Suppressor macrophage treated with lipopolysaccharide for 4 hours (primary cell): ENCODE results near the gene RRP12.
"Not testable (repeated sequence)": the region's sequence is repeated elsewhere in the genome, so short reads cannot be mapped to it uniquely, and the experiment has no call there.

Experiments
- DNase-seq: peaks from one replicate; pipeline ENCODE4 v3.0.0-alpha.2; 2020

Gene RRP12

GRCh38 chr10:97400665-97401454, at the start of gene RRP12:
RRP12 (minus strand) TSS chr10:97401340; CDS start chr10:97401231, 109 bp downstream.
- DNase-seq = peak; percentile 99

GRCh38 chr10:97450828-97451227, 49.7 kb upstream of the RRP12 start:
- DNase-seq = no peak

- DNase-seq = peak; percentile 95
Measured at GRCh38 chr10:97445722-97446639, 44.8 kb upstream of the RRP12 start, which contains the start of the genes EXOSC1 and ZDHHC16. EXOSC1 (minus strand) TSS chr10:97446006; CDS start chr10:97445985, 21 bp downstream. ZDHHC16 (plus strand) TSS chr10:97446175; CDS start chr10:97451676, 5,501 bp downstream.

- DNase-seq = no peak
Measured at GRCh38 chr10:97445357-97445721, 44.2 kb upstream of the RRP12 start.

- no peak for DNase-seq
Measured at GRCh38 chr10:97444212-97444611, 43.1 kb upstream of the RRP12 start.

- no peak for DNase-seq
Measured at GRCh38 chr10:97442277-97442676, 41.1 kb upstream of the RRP12 start.

- DNase-seq = no peak
Measured at GRCh38 chr10:97435211-97435610, 34.1 kb upstream of the RRP12 start.

- DNase-seq = no peak
Measured at GRCh38 chr10:97434557-97434956, 33.4 kb upstream of the RRP12 start.

GRCh38 chr10:97434055-97434454, 32.9 kb upstream of the RRP12 start:
- DNase-seq = no peak

- DNase-seq = peak; percentile 51
Measured at GRCh38 chr10:97428572-97428981, 27.4 kb upstream of the RRP12 start.

GRCh38 chr10:97427571-97428179, 26.5 kb upstream of the RRP12 start:
- DNase-seq = peak; percentile 76

- DNase-seq = no peak
Measured at GRCh38 chr10:97426776-97427570, 25.8 kb upstream of the RRP12 start.

GRCh38 chr10:97425964-97426775, 25.0 kb upstream of the RRP12 start, which contains the start of gene PGAM1:
PGAM1 (plus strand) TSS chr10:97426191; CDS start chr10:97426308, 117 bp downstream.
- peak; percentile 98 for DNase-seq

GRCh38 chr10:97423757-97424098, 22.6 kb upstream of the RRP12 start:
- DNase-seq = not testable (repeated sequence)

GRCh38 chr10:97416565-97416964, 15.4 kb upstream of the RRP12 start:
- DNase-seq = no peak

GRCh38 chr10:97412891-97413304, 11.8 kb upstream of the RRP12 start:
- no peak for DNase-seq

- no peak for DNase-seq
Measured at GRCh38 chr10:97411406-97411805, 10.3 kb upstream of the RRP12 start.

GRCh38 chr10:97408496-97408992, 7.4 kb upstream of the RRP12 start:
- peak; percentile 51 for DNase-seq

GRCh38 chr10:97407952-97408248, 6.8 kb upstream of the RRP12 start:
- no peak for DNase-seq

- peak; percentile 83 for DNase-seq
Measured at GRCh38 chr10:97407211-97407951, 6.2 kb upstream of the RRP12 start.

GRCh38 chr10:97406483-97406882, 5.3 kb upstream of the RRP12 start:
- not testable (repeated sequence) for DNase-seq
